Activated B cell treated with CpG ODN at 0.5 μM for 24 hours (primary cell): Measurements from ENCODE around the gene EMILIN1. TPM values are rescaled to one million over a fixed set of nuclear protein-coding genes. Genes with fewer than 3 reads are reported as not detected.

ENCODE experiments used
- ATAC-seq: fragments of 200-7000 bp; cut with Tn5 transposase; one replicate; pipeline ENCODE4 v1.10.0; 2021; ENCODE audit warnings: low read depth, mild to moderate bottlenecking, moderate library complexity
- CTCF ChIA-PET: fragments of 350-600 bp; sonication (Branson Sonifier 250); formaldehyde crosslinking; loops from one replicate; lab custom pipeline; 2021; ENCODE audit warnings: antibody characterized with exemption; lab: Charles Lee
- POLR2A ChIA-PET: fragments of 350-600 bp; sonication (Branson Sonifier 250); formaldehyde crosslinking; loops from one replicate; lab custom pipeline; 2021; ENCODE audit warnings: antibody characterized with exemption; lab: Charles Lee
- DNase-seq: peaks from one replicate; pipeline ENCODE4 v3.0.0; 2022
- H3K27ac Mint-ChIP-seq: one replicate; pipeline ENCODE4 v1.8.0; 2020; ENCODE audit warnings: mixed read lengths
- H3K27me3 Mint-ChIP-seq: one replicate; pipeline ENCODE4 v1.8.0; 2021; ENCODE audit warnings: mixed read lengths
- H3K36me3 Mint-ChIP-seq: one replicate; pipeline ENCODE4 v1.8.0; 2021; ENCODE audit warnings: low read depth, mixed read lengths
- H3K4me1 Mint-ChIP-seq: one replicate; pipeline ENCODE4 v1.8.0; 2021; ENCODE audit warnings: mixed read lengths
- H3K4me3 Mint-ChIP-seq: one replicate; pipeline ENCODE4 v1.8.0; 2020; ENCODE audit warnings: mild to moderate bottlenecking, mixed read lengths
- H3K9me3 Mint-ChIP-seq: one replicate; pipeline ENCODE4 v1.8.0; 2020; ENCODE audit warnings: mixed read lengths
- intact Hi-C: fragments of 100-400 bp; cut with micrococcal nuclease; formaldehyde crosslinking; loops from one replicate; pipeline ENCODE4 v1.15.1; 2024
- total RNA-seq: library from RNA; stranded (reverse); gene quantifications from 2 replicates; pipeline ENCODE4 v1.2.3, GENCODE V29; 2022
- TF ChIP-seq, protein P1 (sequence below): fragments of 200-600 bp; IDR thresholded peaks from one replicate; pipeline ENCODE4 v1.8.0; 2022; ENCODE audit warnings: antibody characterized with exemption, mild to moderate bottlenecking

EMILIN1 gene
- total RNA-seq, 1 donor from 2014 or later, result 0.69 TPM

DNA sequence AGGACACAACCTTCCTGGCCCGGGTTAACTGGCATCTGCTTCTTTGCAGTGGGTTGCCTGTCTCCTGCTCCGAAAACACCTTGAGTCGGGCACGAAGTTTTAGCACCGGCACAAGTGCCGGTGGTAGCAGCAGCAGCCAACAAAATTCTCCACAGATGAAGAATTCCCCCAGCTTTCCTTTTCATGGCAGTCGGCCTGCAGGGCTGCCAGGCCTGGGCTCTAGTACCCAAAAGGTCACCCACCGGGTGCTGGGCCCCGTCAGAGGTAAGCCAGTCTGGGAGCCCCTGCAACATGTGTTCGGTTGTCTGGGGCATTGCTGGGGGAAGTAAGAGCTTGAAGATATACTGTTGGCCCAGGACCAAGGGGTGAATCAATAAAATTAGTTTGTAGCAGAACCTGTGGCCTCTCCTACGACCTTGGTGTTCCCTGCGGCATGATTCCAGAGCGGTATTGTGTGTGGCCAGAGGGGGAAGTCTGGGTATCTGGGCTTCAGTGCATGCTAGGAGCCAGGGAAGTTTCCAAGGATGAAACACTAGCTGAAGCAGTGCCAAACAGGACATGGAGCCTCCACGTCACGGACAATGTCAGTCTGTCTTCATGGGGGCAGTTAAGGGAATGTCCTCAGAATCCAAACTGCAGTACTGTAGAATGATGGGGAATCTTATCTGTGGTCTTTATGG lies 19.1 kb upstream of the EMILIN1 start:
- intact Hi-C loops, result loop anchor here (10.0 kb wide), 1 partner anchor 274 kb away; the partner anchor contains the start of gene CENPA
- Mint-ChIP-seq H3K4me3 (no peak overlapping the region), H3K9me3 (no peaks in the 10 kb centered on the region), H3K27me3 (no peaks in the 10 kb centered on the region), H3K36me3 (peaks cover 65% of the 10 kb centered on the region), H3K4me1 (no peaks in the 10 kb centered on the region), H3K27ac (no peak overlapping the region)
- ATAC-seq (no peak), DNase-seq (no peak)
- POLR2A ChIA-PET, result interaction anchor here (1.3 to 10.5 kb wide), 2 partner anchors 9 to 10 kb away, joined by 9 to 204 read pairs; partner anchors contain the start of genes AGBL5 and OST4
- CTCF ChIA-PET, result no interaction called here
- TF ChIP-seq, protein P1, sequence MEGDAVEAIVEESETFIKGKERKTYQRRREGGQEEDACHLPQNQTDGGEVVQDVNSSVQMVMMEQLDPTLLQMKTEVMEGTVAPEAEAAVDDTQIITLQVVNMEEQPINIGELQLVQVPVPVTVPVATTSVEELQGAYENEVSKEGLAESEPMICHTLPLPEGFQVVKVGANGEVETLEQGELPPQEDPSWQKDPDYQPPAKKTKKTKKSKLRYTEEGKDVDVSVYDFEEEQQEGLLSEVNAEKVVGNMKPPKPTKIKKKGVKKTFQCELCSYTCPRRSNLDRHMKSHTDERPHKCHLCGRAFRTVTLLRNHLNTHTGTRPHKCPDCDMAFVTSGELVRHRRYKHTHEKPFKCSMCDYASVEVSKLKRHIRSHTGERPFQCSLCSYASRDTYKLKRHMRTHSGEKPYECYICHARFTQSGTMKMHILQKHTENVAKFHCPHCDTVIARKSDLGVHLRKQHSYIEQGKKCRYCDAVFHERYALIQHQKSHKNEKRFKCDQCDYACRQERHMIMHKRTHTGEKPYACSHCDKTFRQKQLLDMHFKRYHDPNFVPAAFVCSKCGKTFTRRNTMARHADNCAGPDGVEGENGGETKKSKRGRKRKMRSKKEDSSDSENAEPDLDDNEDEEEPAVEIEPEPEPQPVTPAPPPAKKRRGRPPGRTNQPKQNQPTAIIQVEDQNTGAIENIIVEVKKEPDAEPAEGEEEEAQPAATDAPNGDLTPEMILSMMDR, result no peak

DNA sequence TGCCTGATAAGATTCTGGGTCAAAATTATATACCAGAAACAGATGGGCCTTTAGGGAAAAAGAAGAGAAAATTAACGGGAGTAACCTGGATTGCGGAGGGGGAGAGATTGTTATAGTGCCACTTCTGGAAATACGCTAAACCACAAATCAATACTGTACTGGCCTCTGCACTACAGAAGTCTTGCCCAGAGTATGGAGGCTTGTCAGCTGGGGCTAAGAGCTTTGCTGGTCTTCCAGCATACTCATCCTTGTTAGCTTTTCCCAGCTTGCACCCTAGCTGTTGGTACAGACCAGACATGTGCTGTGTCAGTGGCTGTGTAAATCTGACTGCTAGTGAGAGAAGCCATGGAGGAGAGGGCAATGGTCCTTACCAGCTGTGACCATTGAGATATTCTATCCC lies 18.1 kb upstream of the EMILIN1 start:
- ChIA-PET POLR2A (interaction anchor here (1.2 to 1.8 kb wide), 3 partner anchors 10 to 21 kb away, joined by 4 to 9 read pairs (median 4); partner anchors contain the start of genes AGBL5 and OST4), CTCF (no interaction called here)
- DNase-seq (no peak), ATAC-seq (no peak)
- Mint-ChIP-seq H3K27me3 (no peaks in the 10 kb centered on the region), H3K27ac (no peak overlapping the region), H3K36me3 (peaks cover 63% of the 10 kb centered on the region), H3K9me3 (no peaks in the 10 kb centered on the region), H3K4me3 (no peak overlapping the region), H3K4me1 (no peaks in the 10 kb centered on the region)
- intact Hi-C loops, result no loop called here
- TF ChIP-seq, protein P1, result no peak

DNA sequence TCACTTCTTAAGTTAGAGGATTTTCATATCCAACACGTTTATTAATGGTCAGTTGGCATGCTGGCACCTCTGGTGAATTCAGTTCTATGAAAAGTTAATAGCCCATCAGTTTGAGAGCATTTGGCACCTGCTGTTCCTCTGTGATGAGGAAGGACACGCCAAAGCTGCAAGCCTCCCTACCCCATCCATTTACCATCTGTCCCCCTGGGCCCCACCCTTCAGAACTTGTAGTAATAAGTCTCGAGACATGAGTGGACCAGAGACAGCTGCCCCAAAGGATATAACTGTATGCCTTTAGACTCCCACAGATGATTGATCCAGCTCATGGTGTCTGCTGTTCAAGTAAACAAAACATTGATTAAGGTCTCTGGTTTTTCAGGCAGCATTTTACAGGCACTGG lies 13.3 kb upstream of the EMILIN1 start:
- POLR2A ChIA-PET, result interaction anchor here (13.9 kb wide), 1 partner anchor 11 kb away, joined by 204 read pairs; the partner anchor contains the start of gene AGBL5
- H3K36me3 Mint-ChIP-seq, result peaks cover 70% of the 10 kb centered on the region
- TF ChIP-seq, protein P1, result no peak

DNA sequence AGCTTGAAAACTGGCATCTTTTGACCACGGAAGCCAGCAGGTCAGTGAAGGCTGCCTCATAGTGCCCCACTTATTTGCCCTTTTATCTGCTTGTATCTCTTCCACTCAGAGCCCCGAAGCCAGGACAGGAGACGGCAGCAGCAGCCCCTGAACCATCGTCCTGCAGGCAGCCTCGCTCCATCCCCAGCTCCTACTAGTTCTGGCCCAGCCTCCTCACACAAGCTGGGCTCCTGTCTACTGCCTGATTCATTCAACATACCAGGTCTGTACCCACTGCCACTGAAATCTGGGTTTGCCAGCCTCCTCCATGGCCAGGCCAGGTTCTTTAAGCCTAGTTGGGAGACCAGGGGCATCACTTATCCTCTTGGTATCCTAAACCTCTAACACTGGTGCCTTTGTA lies 11.0 kb upstream of the EMILIN1 start:
- intact Hi-C loops, result no loop called here
- H3K36me3 Mint-ChIP-seq, result peaks cover 67% of the 10 kb centered on the region
- ChIA-PET CTCF (no interaction called here), POLR2A (interaction anchor here (0.6 to 13.9 kb wide), 2 partner anchors 13 to 14 kb away, joined by 4 to 204 read pairs; partner anchors contain the start of gene AGBL5)
- no peak for DNase-seq
- H3K9me3 Mint-ChIP-seq, result no peaks in the 10 kb centered on the region
- peaks cover 40% of the 10 kb centered on the region for H3K4me1 Mint-ChIP-seq
- no peak overlapping the region for H3K27ac Mint-ChIP-seq
- ATAC-seq, result no peak
- H3K27me3 Mint-ChIP-seq, result no peaks in the 10 kb centered on the region
- H3K4me3 Mint-ChIP-seq, result no peak overlapping the region
- TF ChIP-seq, protein P1, result no peak

More for the DNA sequence above, 13.3 kb upstream of the EMILIN1 start:
- Mint-ChIP-seq H3K9me3 (no peaks in the 10 kb centered on the region), H3K27ac (no peak overlapping the region), H3K4me1 (peaks cover 24% of the 10 kb centered on the region), H3K4me3 (no peak overlapping the region), H3K27me3 (no peaks in the 10 kb centered on the region)
- ATAC-seq (no peak), DNase-seq (no peak)
- CTCF ChIA-PET, result interaction anchor here (1.0 to 1.2 kb wide), 2 partner anchors 9 to 16 kb away, joined by 3 read pairs; no protein-coding TSS in a partner anchor
- intact Hi-C loops, result no loop called here

DNA sequence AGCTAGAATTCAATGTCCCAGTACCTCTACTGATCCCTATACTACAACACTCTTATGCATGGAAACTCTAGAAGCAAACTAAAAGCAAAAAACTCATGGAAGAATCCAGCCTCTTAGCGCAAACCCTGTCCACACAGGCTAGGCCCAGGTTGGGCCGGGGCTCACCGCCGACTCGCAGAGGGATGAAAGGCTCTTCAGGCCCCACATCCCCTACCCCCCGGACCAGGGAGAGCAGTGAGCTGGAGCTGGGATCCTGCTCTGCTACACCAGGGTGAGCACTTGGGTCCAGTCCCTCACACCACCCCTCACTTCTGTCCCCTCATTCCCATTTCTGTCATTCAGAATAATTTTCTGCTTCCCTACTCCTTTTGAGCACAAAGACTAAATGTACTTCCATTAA lies 9.0 kb upstream of the EMILIN1 start:
- Mint-ChIP-seq H3K9me3 (no peaks in the 10 kb centered on the region), H3K27me3 (no peaks in the 10 kb centered on the region), H3K4me3 (peak overlapping the region; percentile 52), H3K4me1 (peaks cover 50% of the 10 kb centered on the region), H3K27ac (no peak overlapping the region), H3K36me3 (peaks cover 51% of the 10 kb centered on the region)
- ChIA-PET POLR2A (interaction anchor here (0.9 to 13.9 kb wide), 2 partner anchors 14 to 15 kb away, joined by 3 to 204 read pairs; partner anchors contain the start of gene AGBL5), CTCF (no interaction called here)
- ATAC-seq (no peak), DNase-seq (no peak)
- TF ChIP-seq, protein P1, result no peak
- intact Hi-C loops, result no loop called here
